GM23338 (cell line): ENCODE data around the gene BCL2.

ENCODE experiments used
- CREB1 ChIP-seq: fragments of 250-450 bp; sonication (Bioruptor Pico); IDR thresholded peaks from 2 replicates; pipeline ENCODE4 v1.5.0; 2020; ENCODE audit warnings: low read depth, mild to moderate bottlenecking, moderate library complexity
- CTCF ChIP-seq, 2 experiments: fragments of 200-600 bp in 1 of 2; sonication (generic) in 1 of 2; conservative IDR thresholded peaks; 2 replicates each; pipeline versions ENCODE4 v1.5.1 to v1.6.1; 2016 to 2017; ENCODE audit warnings: antibody characterized with exemption in 2 of 2, low read depth in 2 of 2, mild to moderate bottlenecking in 2 of 2, moderate library complexity in 1 of 2
- ETS1 ChIP-seq: IDR thresholded peaks from 2 replicates; pipeline ENCODE4 v1.6.1; 2016; ENCODE audit warnings: antibody characterized with exemption
- EZH2 ChIP-seq: fragments of 200-600 bp; sonication (generic); IDR thresholded peaks from one replicate; pipeline ENCODE4 v1.8.0; 2017; ENCODE audit warnings: antibody characterized with exemption, mild to moderate bottlenecking, low read depth; ENCODE audit not compliant: unreplicated experiment
- EZH2phosphoT487 ChIP-seq: fragments of 200-600 bp; sonication (generic); IDR thresholded peaks from one replicate; pipeline ENCODE4 v1.8.1; 2018; ENCODE audit warnings: antibody characterized with exemption; ENCODE audit not compliant: unreplicated experiment
- JUNB ChIP-seq: IDR thresholded peaks from one replicate; pipeline ENCODE4 v1.6.1; 2016; ENCODE audit warnings: antibody characterized with exemption; ENCODE audit not compliant: unreplicated experiment
- NANOG ChIP-seq: IDR thresholded peaks from 2 replicates; pipeline ENCODE4 v1.6.1; 2016; ENCODE audit warnings: antibody characterized with exemption, borderline replicate concordance
- POLR2AphosphoS5 ChIP-seq: IDR thresholded peaks from 2 replicates; pipeline ENCODE4 v1.6.1; 2016; ENCODE audit warnings: antibody characterized with exemption, low read depth
- REST ChIP-seq: IDR thresholded peaks from one replicate; pipeline ENCODE4 v1.6.1; 2018; ENCODE audit warnings: antibody characterized with exemption; ENCODE audit not compliant: unreplicated experiment
- ZNF114 ChIP-seq: fragments of 250-450 bp; sonication (Bioruptor Pico); IDR thresholded peaks from 2 replicates; pipeline ENCODE4 v1.5.0; 2020; ENCODE audit warnings: mild to moderate bottlenecking, moderate library complexity

GRCh38 chr18:63131106-63131958 is 188.2 kb downstream of the BCL2 start:
- TF ChIP-seq CTCF (conservative IDR thresholded peaks at IDR 0.05; ENCODE audit: low read depth in 2 of 2): peak; percentile 70 to 78
- TF ChIP-seq EZH2phosphoT487: no peak
- TF ChIP-seq JUNB: no peak
- TF ChIP-seq REST: no peak
- no peak for TF ChIP-seq POLR2AphosphoS5
- no peak for TF ChIP-seq EZH2
- TF ChIP-seq CREB1 (CRISPR knock-in tag): no peak
- TF ChIP-seq NANOG: no peak
- no peak for TF ChIP-seq ZNF114 (CRISPR knock-in tag)
- no peak for TF ChIP-seq ETS1
